ENCODE results near the gene KDF1. TPM values are rescaled to one million over a fixed set of nuclear protein-coding genes. Genes with fewer than 3 reads are reported as not detected.

KDF1 gene
- total and polyA plus RNA-seq, 2 of the 13 experiments (the other 11 are each of a cell fraction or from before 2014, with no cell fraction given) = 1.9 to 4.9 TPM

DNA sequence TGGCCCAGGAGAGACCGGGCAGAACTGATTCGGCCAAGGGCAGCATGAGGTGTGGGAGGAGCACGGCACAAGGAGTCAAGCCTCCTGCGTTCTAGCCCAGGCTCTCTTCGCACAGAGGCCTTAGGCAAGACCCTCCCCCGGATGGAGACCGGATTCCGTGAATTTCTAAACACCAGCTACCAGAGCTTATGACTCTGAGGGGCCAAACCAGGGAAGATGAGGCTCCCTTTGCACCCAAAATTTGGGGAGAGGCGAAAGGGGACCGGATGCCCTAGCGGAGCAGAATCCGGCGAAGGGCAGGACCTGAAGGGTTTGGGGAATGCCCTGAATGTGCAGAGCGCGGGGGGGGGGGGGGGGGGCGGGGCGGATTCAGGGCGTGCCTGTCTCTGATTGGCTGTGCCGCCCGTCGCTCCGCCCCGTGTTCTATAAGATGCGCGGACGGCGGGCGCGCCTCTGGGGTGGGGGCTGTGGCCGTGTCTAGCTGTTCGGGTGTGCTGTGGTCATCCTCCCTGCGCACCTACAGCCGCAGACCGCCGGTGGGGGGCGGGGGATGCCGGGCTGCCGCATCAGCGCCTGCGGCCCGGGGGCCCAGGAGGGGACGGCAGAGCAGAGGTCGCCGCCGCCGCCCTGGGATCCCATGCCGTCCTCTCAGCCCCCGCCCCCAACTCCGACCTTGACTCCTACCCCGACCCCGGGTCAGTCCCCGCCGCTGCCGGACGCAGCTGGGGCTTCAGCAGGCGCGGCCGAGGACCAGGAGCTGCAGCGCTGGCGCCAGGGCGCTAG lies 33.2 kb upstream of the KDF1 start, which contains the start of gene TRNP1 (continued):
- TF ChIP-seq, protein P1, sequence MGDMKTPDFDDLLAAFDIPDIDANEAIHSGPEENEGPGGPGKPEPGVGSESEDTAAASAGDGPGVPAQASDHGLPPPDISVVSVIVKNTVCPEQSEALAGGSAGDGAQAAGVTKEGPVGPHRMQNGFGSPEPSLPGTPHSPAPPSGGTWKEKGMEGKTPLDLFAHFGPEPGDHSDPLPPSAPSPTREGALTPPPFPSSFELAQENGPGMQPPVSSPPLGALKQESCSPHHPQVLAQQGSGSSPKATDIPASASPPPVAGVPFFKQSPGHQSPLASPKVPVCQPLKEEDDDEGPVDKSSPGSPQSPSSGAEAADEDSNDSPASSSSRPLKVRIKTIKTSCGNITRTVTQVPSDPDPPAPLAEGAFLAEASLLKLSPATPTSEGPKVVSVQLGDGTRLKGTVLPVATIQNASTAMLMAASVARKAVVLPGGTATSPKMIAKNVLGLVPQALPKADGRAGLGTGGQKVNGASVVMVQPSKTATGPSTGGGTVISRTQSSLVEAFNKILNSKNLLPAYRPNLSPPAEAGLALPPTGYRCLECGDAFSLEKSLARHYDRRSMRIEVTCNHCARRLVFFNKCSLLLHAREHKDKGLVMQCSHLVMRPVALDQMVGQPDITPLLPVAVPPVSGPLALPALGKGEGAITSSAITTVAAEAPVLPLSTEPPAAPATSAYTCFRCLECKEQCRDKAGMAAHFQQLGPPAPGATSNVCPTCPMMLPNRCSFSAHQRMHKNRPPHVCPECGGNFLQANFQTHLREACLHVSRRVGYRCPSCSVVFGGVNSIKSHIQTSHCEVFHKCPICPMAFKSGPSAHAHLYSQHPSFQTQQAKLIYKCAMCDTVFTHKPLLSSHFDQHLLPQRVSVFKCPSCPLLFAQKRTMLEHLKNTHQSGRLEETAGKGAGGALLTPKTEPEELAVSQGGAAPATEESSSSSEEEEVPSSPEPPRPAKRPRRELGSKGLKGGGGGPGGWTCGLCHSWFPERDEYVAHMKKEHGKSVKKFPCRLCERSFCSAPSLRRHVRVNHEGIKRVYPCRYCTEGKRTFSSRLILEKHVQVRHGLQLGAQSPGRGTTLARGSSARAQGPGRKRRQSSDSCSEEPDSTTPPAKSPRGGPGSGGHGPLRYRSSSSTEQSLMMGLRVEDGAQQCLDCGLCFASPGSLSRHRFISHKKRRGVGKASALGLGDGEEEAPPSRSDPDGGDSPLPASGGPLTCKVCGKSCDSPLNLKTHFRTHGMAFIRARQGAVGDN (CRISPR knock-in tag; IDR thresholded peaks at IDR 0.05) = peak; percentile 82
- TF ChIP-seq, protein P2, sequence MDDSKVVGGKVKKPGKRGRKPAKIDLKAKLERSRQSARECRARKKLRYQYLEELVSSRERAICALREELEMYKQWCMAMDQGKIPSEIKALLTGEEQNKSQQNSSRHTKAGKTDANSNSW (CRISPR knock-in tag; IDR thresholded peaks at IDR 0.05; ENCODE audit: borderline replicate concordance) = no peak
- TF ChIP-seq YEATS2 (CRISPR knock-in tag; IDR thresholded peaks at IDR 0.05; ENCODE audit: borderline replicate concordance) (0 out of 2 replicates have a peak, but pooled peaks have one; percentile 28), NCOA1 (CRISPR knock-in tag; IDR thresholded peaks at IDR 0.05) (no peak), REL (CRISPR knock-in tag; conservative IDR thresholded peaks at IDR 0.05) (peak; percentile 80; the same call in 1 of the 2 replicates), ZUFSP (CRISPR knock-in tag; IDR thresholded peaks at IDR 0.05; ENCODE audit: borderline replicate concordance) (no peak), TAF15 (IDR thresholded peaks at IDR 0.05; ENCODE audit: low read depth, low read length, poor library complexity, severe bottlenecking) (peak; percentile 66), LBX2 (CRISPR knock-in tag; IDR thresholded peaks at IDR 0.05; ENCODE audit: borderline replicate concordance) (no peak; the same call in 1 of the 2 replicates), ZNF549 (CRISPR knock-in tag; IDR thresholded peaks at IDR 0.05) (no peak), SRSF4 (IDR thresholded peaks at IDR 0.05; ENCODE audit: low read depth, low read length, poor library complexity, severe bottlenecking) (no peak), ZBTB3 (CRISPR knock-in tag; IDR thresholded peaks at IDR 0.05; ENCODE audit: borderline replicate concordance, low read depth) (no peak), SSRP1 (CRISPR knock-in tag; IDR thresholded peaks at IDR 0.05) (no peak)
- TF ChIP-seq, protein P3, sequence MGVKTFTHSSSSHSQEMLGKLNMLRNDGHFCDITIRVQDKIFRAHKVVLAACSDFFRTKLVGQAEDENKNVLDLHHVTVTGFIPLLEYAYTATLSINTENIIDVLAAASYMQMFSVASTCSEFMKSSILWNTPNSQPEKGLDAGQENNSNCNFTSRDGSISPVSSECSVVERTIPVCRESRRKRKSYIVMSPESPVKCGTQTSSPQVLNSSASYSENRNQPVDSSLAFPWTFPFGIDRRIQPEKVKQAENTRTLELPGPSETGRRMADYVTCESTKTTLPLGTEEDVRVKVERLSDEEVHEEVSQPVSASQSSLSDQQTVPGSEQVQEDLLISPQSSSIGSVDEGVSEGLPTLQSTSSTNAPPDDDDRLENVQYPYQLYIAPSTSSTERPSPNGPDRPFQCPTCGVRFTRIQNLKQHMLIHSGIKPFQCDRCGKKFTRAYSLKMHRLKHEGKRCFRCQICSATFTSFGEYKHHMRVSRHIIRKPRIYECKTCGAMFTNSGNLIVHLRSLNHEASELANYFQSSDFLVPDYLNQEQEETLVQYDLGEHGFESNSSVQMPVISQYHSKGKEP (CRISPR knock-in tag; IDR thresholded peaks at IDR 0.05) = peak; percentile 85; the same call in 1 of the 2 replicates
- TF ChIP-seq, protein P4, sequence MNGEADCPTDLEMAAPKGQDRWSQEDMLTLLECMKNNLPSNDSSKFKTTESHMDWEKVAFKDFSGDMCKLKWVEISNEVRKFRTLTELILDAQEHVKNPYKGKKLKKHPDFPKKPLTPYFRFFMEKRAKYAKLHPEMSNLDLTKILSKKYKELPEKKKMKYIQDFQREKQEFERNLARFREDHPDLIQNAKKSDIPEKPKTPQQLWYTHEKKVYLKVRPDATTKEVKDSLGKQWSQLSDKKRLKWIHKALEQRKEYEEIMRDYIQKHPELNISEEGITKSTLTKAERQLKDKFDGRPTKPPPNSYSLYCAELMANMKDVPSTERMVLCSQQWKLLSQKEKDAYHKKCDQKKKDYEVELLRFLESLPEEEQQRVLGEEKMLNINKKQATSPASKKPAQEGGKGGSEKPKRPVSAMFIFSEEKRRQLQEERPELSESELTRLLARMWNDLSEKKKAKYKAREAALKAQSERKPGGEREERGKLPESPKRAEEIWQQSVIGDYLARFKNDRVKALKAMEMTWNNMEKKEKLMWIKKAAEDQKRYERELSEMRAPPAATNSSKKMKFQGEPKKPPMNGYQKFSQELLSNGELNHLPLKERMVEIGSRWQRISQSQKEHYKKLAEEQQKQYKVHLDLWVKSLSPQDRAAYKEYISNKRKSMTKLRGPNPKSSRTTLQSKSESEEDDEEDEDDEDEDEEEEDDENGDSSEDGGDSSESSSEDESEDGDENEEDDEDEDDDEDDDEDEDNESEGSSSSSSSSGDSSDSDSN (CRISPR knock-in tag; IDR thresholded peaks at IDR 0.05) = peak; percentile 80
- TF ChIP-seq, protein P5, sequence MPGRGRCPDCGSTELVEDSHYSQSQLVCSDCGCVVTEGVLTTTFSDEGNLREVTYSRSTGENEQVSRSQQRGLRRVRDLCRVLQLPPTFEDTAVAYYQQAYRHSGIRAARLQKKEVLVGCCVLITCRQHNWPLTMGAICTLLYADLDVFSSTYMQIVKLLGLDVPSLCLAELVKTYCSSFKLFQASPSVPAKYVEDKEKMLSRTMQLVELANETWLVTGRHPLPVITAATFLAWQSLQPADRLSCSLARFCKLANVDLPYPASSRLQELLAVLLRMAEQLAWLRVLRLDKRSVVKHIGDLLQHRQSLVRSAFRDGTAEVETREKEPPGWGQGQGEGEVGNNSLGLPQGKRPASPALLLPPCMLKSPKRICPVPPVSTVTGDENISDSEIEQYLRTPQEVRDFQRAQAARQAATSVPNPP (CRISPR knock-in tag; IDR thresholded peaks at IDR 0.05) = peak; percentile 75
